Adrenal gland (tissue), 12 donors: ENCODE results near the gene PLEKHA5. TPM values are rescaled to one million over a fixed set of nuclear protein-coding genes. Genes with fewer than 3 reads are reported as not detected.

Experiments used
- DNase-seq, 7 donors: peaks; one replicate each; pipeline ENCODE4 v3.0.0-alpha.2; 2019 to 2020
- H3K27ac ChIP-seq, 5 donors: fragments of 200-600 bp; sonication (generic) in 4 of 5; 1 replicate in 3 of 5; 2 replicates in 2 of 5; pipeline versions ENCODE4 v1.5.1 to v1.8.0; 2016 to 2020; ENCODE audit warnings: mild to moderate bottlenecking in 1 of 5
- H3K27me3 ChIP-seq: fragments of 200-600 bp; 2 replicates; pipeline ENCODE4 v1.8.0; 2021
- H3K36me3 ChIP-seq, 2 donors: fragments of 200-600 bp; replicated peaks in 1 of 2; 1 replicate in 1 of 2; 2 replicates in 1 of 2; pipeline versions ENCODE4 v1.5.1 to v1.8.0; 2018 to 2022
- H3K4me1 ChIP-seq, 2 donors: fragments of 200-600 bp; replicated peaks in 1 of 2; 1 replicate in 1 of 2; 2 replicates in 1 of 2; pipeline versions ENCODE4 v1.5.1 to v1.8.0; 2018 to 2021
- H3K4me3 ChIP-seq, 4 donors: fragments of 200-600 bp; sonication (generic) in 3 of 4; one replicate each; pipeline ENCODE4 v1.5.1; 2016 to 2018
- H3K9me3 ChIP-seq, 3 donors: fragments of 200-600 bp; sonication (generic) in 1 of 3; replicated peaks in 1 of 3; 1 replicate in 2 of 3; 2 replicates in 1 of 3; pipeline versions ENCODE4 v1.5.1 to v1.8.0; 2016 to 2021
- POLR2A ChIP-seq, 2 donors: fragments of 450-650 bp; IDR thresholded peaks; one replicate each; pipeline ENCODE4 v1.6.1; 2017; ENCODE audit warnings: antibody characterized with exemption in 2 of 2, mild to moderate bottlenecking in 2 of 2, moderate library complexity in 1 of 2
- WGBS, 4 donors: extraction: QIAGEN DNeasy Blood & Tissue Kit in 2 of 4; methylation state at CpG; one replicate each; pipeline versions ENCODE4 v1.1.5 to v1.1.7; 2013 to 2017; 5-methylcytosine and 5-hydroxymethylcytosine counted together
- intact Hi-C, 2 donors: fragments of 100-400 bp; cut with DNase I; formaldehyde crosslinking; loops; one replicate each; pipeline versions ENCODE4 v1.14.1 to v1.15.0; 2022 to 2023
- polyA plus RNA-seq, 3 donors: library from polyadenylated mRNA; stranded (reverse); fragments of 200-250 nt in 2 of 3; fragments of 350-450 nt in 1 of 3; fragmentation: Illumina TruSeq in 1 of 3; extraction: RNeasy Lipid Tissue Mini Kit (QIAGEN cat#74804) in 1 of 3; gene quantifications; one replicate each; pipeline ENCODE4 v1.2.3, GENCODE V29; 2013 to 2014
- total RNA-seq, 9 donors: library from RNA; depleted of rRNA in 4 of 9; stranded (reverse); fragments of >200 nt in 4 of 9; fragments of 120-200 nt in 1 of 9; fragmentation: NEBNext Ultra II Directional in 1 of 9; extraction: Animal tissue kit (Norgen Biotek cat#: 25700) in 1 of 9; gene quantifications; one replicate each; pipeline versions ENCODE4 v1.1.0 to v1.2.4, GENCODE V29; 2013 to 2023
- TF ChIP-seq, protein P1 (sequence below), 6 experiments: fragments of 450-650 bp in 4 of 6; fragments of 200-600 bp in 2 of 6; sonication (generic) in 1 of 6; IDR thresholded peaks; 1 replicate in 5 of 6; 2 replicates in 1 of 6; pipeline versions ENCODE4 v1.5.1 to v1.8.0; 2016 to 2021; ENCODE audit warnings: antibody characterized with exemption in 6 of 6, mild to moderate bottlenecking in 2 of 6, moderate library complexity in 1 of 6
- donor health status: healthy with polysubstance abuse.
- donor health status: Bipolar disorder and iron deficiency.
- donor health status: DM: yes; HTN: yes; CAD: no.
- donor health status: DM: no; HTN: no; CAD: no.
- donor health status: DM: no; HTN: no; CAD: no.
- donor health status: DM: yes; HTN: yes; CAD: no.

The PLEKHA5 gene
- total and polyA plus RNA-seq, 12 donors = 26.1 to 165 (median 95.7) TPM

DNA sequence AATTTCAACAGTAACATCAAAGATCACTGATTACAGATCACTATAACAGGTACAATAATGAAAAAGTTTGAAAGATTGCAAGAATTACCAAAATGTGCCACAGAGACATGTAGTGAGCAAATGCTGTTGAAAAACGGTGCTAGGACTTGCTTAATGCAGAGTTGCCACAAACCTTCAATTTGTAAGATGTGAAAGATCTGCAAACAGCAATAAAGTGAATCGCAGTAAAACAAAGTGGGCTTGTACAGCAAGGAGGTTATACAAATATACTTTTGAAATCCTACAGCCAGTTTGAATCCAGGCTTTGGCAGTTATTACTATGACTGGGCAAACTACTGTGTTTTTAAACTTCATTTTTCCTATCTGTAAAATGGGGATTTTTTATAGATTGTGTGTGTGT lies 1.0 kb upstream of the PLEKHA5 start:
- Histone ChIP-seq H3K27me3 (no peaks in the 10 kb centered on the region), H3K27ac (peak overlapping the region in 3 of 5 donors; percentile 63 to 85 (median 76)), H3K4me1 (peaks cover 6 to 19% of the 10 kb centered on the region in 2 donors), H3K36me3 (no peaks in the 10 kb centered on the region), H3K4me3 (no peak overlapping the region), H3K9me3 (peaks cover 0 to 9% (median 0%) of the 10 kb centered on the region in 3 donors)
- DNase-seq = no peak
- intact Hi-C loops = no loop called here
- TF ChIP-seq POLR2A (IDR thresholded peaks at IDR 0.05) = no peak
- TF ChIP-seq, protein P1, sequence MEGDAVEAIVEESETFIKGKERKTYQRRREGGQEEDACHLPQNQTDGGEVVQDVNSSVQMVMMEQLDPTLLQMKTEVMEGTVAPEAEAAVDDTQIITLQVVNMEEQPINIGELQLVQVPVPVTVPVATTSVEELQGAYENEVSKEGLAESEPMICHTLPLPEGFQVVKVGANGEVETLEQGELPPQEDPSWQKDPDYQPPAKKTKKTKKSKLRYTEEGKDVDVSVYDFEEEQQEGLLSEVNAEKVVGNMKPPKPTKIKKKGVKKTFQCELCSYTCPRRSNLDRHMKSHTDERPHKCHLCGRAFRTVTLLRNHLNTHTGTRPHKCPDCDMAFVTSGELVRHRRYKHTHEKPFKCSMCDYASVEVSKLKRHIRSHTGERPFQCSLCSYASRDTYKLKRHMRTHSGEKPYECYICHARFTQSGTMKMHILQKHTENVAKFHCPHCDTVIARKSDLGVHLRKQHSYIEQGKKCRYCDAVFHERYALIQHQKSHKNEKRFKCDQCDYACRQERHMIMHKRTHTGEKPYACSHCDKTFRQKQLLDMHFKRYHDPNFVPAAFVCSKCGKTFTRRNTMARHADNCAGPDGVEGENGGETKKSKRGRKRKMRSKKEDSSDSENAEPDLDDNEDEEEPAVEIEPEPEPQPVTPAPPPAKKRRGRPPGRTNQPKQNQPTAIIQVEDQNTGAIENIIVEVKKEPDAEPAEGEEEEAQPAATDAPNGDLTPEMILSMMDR (IDR thresholded peaks at IDR 0.05) = no peak
- 84 to 93% (median 88%) methylated on average over 2 of the region's 2 CpGs for WGBS, 4 donors

DNA sequence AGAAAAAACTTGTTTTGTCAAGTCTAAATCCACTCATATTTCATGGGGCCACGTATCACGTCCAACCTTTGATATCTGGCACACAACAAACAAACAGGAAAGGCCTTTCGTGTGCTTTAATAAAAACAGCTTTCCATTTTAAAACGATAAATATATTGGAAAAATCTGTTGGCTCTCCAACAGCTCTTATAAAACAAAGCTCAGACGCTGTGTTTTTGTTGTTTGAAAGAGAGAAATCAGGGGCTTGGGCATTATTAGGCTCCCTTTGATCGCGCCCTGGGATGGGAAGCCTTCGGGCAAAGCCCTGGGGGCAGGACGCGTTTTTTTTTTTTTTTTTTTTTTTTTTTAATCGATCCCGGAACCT lies 429 bp upstream of the PLEKHA5 start:
- no peaks in the 10 kb centered on the region for H3K27me3 ChIP-seq
- WGBS, 4 donors = 1 to 2% (median 1%) methylated on average over 8 to 12 of the region's 12 CpGs
- peaks cover 6 to 19% of the 10 kb centered on the region in 2 donors for H3K4me1 ChIP-seq
- H3K27ac ChIP-seq = peak overlapping the region; percentile 47 to 91 (median 76)
- DNase-seq = peak in 1 of 7 donors; percentile 57
- TF ChIP-seq, protein P1 (IDR thresholded peaks at IDR 0.05) = no peak
- TF ChIP-seq POLR2A (IDR thresholded peaks at IDR 0.05) = no peak
- H3K36me3 ChIP-seq = no peaks in the 10 kb centered on the region
- peaks cover 0 to 9% (median 4%) of the 10 kb centered on the region in 3 donors for H3K9me3 ChIP-seq
- peak overlapping the region in 2 of 4 donors; percentile 18 to 96 for H3K4me3 ChIP-seq
- intact Hi-C loops = no loop called here

DNA sequence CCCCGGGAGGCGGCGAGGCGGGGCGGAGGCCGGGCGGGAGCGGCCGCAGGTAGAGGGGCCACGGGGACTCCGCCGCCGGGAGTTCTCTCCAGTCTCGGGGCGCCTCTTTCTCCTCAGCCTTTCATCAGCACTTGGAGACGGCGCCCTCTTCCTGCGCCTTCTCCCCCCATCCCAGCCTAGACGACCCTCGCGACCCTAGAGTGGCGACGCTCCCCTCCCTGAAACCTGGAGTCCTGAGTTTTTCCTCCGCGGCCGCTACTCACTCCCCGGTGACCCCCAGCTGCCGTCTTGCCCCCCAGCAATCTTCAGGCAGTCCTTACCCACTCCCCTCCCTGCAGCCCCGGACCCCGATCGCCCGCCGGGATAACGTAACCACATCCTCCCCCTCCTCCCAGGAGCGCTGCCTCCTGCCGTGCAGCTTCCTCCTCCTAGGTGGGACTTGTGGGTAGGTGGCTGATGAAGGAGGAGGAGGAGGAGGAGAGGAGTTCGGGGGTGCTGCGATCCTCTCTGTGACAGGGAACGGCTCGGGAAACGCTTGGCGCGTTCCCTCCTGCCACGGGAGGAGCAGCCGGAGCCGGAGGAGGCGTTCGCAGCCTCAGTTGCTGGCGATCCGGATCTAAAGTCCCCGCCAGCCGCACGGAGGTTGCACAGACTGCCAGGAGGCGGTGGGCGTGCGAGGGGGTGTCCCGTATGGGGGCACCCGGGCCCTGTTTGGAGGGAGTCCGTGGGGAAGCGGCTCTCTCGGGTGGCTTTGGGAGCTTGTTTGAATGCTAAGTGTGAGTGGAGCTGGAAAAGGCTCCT lies 891 bp downstream of the PLEKHA5 start:
- peak; percentile 25 to 57 (median 50) for DNase-seq
- TF ChIP-seq, protein P1 (IDR thresholded peaks at IDR 0.05) = no peak
- TF ChIP-seq POLR2A (IDR thresholded peaks at IDR 0.05) = no peak
- Histone ChIP-seq H3K4me3 (peak overlapping the region; percentile 12 to 96 (median 74)), H3K36me3 (no peaks in the 10 kb centered on the region), H3K9me3 (peaks cover 0 to 9% (median 9%) of the 10 kb centered on the region in 3 donors), H3K27me3 (no peaks in the 10 kb centered on the region), H3K27ac (peak overlapping the region; percentile 58 to 94 (median 91)), H3K4me1 (peaks cover 6 to 30% of the 10 kb centered on the region in 2 donors)
- intact Hi-C loops = no loop called here
- 0 to 1% (median 0%) methylated on average over 13 to 61 of the region's 61 CpGs for WGBS, 4 donors

DNA sequence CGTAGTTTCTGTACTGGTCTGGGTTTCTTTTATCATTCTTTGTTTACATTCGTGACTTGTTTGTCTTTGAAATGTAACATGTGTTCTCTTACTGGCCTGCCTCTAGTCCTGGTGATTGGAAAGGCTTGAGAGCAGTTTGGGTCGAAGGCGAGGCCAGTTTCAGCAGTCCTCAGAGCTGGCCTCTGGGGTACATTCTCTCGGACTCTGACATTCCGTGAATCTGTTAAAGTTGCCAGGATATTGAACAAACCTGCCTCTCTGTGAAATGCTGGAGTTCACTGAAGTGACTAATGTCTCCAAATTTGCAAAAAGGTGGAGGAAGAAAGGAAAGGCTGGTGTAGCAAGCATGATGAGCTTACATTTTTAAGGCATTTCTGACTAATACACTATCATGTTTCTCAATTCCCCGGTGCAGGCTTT lies 1.5 kb downstream of the PLEKHA5 start:
- peak in 1 of 2 donors; percentile 59 for TF ChIP-seq POLR2A (IDR thresholded peaks at IDR 0.05)
- TF ChIP-seq, protein P1 (IDR thresholded peaks at IDR 0.05) = no peak
- H3K4me3 ChIP-seq = peak overlapping the region; percentile 12 to 96 (median 74)
- WGBS, 4 donors = 3 to 6% (median 4%) methylated on average over 7 of the region's 7 CpGs
- DNase-seq = peak; percentile 26 to 56 (median 40)
- peak overlapping the region in 4 of 5 donors; percentile 84 to 94 (median 92) for H3K27ac ChIP-seq
- H3K36me3 ChIP-seq = no peaks in the 10 kb centered on the region
- H3K27me3 ChIP-seq = no peaks in the 10 kb centered on the region
- H3K4me1 ChIP-seq = peaks cover 6 to 33% of the 10 kb centered on the region in 2 donors
- intact Hi-C loops = no loop called here
- H3K9me3 ChIP-seq = peaks cover 0 to 9% (median 9%) of the 10 kb centered on the region in 3 donors
